CD14-positive monocyte (primary cell): Measurements from ENCODE around the gene SEMA5B. TPM values are rescaled to one million over a fixed set of nuclear protein-coding genes. Genes with fewer than 3 reads are reported as not detected.
A peak's percentile ranks its signal among the peaks of the same experiment; 100 is the strongest.

Experiments used
- DNase-seq, 3 donors: peaks; one replicate each; pipeline ENCODE4 v3.0.0-alpha.2; 2011 to 2022
- H2AFZ ChIP-seq: 2 replicates; pipeline ENCODE4 v1.6.0; 2012; ENCODE audit warnings: mild to moderate bottlenecking, low read depth, low read length, inconsistent platforms; ENCODE audit not compliant: insufficient read depth, poor library complexity, severe bottlenecking
- H3K27ac ChIP-seq, 2 donors: 1 replicate in 1 of 2; 2 replicates in 1 of 2; pipeline ENCODE4 v1.5.1; 2012 to 2013; ENCODE audit warnings: low read length in 2 of 2, control low read depth in 1 of 2, inconsistent platforms in 1 of 2, low read depth in 1 of 2, mild to moderate bottlenecking in 1 of 2
- H3K27me3 ChIP-seq, 2 donors: one replicate each; pipeline versions ENCODE4 v1.6.0 to v1.6.1; 2011 to 2013; ENCODE audit warnings: low read length in 2 of 2; ENCODE audit not compliant: control insufficient read depth in 2 of 2, insufficient read depth in 2 of 2
- H3K36me3 ChIP-seq, 2 donors: replicated peaks in 1 of 2; 1 replicate in 1 of 2; 2 replicates in 1 of 2; pipeline versions ENCODE4 v1.5.1 to v1.6.1; 2012 to 2013; ENCODE audit warnings: low read length in 2 of 2, control low read depth in 1 of 2, inconsistent platforms in 1 of 2, mild to moderate bottlenecking in 1 of 2; ENCODE audit not compliant: insufficient read depth in 2 of 2, control insufficient read depth in 1 of 2
- H3K4me1 ChIP-seq, 2 donors: 1 replicate in 1 of 2; 2 replicates in 1 of 2; pipeline versions ENCODE4 v1.5.1 to v1.6.1; 2012 to 2013; ENCODE audit warnings: low read length in 2 of 2, control low read depth in 1 of 2, inconsistent platforms in 1 of 2, mild to moderate bottlenecking in 1 of 2, moderate library complexity in 1 of 2; ENCODE audit not compliant: insufficient read depth in 2 of 2, control insufficient read depth in 1 of 2
- H3K4me2 ChIP-seq: replicated peaks from 2 replicates; pipeline ENCODE3; 2012; ENCODE audit warnings: low read length, moderate library complexity, mild to moderate bottlenecking; ENCODE audit not compliant: poor library complexity, severe bottlenecking; ENCODE audit errors: extremely low read depth
- H3K4me3 ChIP-seq, 3 experiments: fragments of 200-600 bp in 1 of 3; sonication (generic) in 1 of 3; replicated peaks in 1 of 3; 1 replicate in 2 of 3; 2 replicates in 1 of 3; pipeline ENCODE4 v1.5.1; 2011 to 2013; ENCODE audit warnings: low read length in 3 of 3, mild to moderate bottlenecking in 3 of 3, control low read depth in 2 of 3, low read depth in 2 of 3, inconsistent platforms in 1 of 3, moderate library complexity in 1 of 3
- H3K79me2 ChIP-seq: 2 replicates; pipeline ENCODE4 v1.6.0; 2012; ENCODE audit warnings: mild to moderate bottlenecking, control low read depth, inconsistent platforms, low read length, moderate library complexity; ENCODE audit not compliant: insufficient read depth
- H3K9ac ChIP-seq: 2 replicates; pipeline ENCODE4 v1.6.0; 2017; ENCODE audit warnings: low read length, mild to moderate bottlenecking; ENCODE audit not compliant: insufficient read depth, poor library complexity, severe bottlenecking
- H3K9me3 ChIP-seq, 2 donors: replicated peaks in 1 of 2; 1 replicate in 1 of 2; 2 replicates in 1 of 2; pipeline versions ENCODE4 v1.5.1 to v1.6.1; 2012 to 2013; ENCODE audit warnings: low read length in 2 of 2, control low read depth in 1 of 2; ENCODE audit not compliant: control insufficient read depth in 1 of 2, insufficient read depth in 1 of 2
- H4K20me1 ChIP-seq: 2 replicates; pipeline ENCODE4 v1.6.0; 2012; ENCODE audit warnings: mild to moderate bottlenecking, low read length, control low read depth, moderate library complexity; ENCODE audit not compliant: insufficient read depth
- H3K27ac Mint-ChIP-seq, 7 donors: one replicate each; pipeline ENCODE4 v1.8.0; 2020; ENCODE audit warnings: mild to moderate bottlenecking in 7 of 7, mixed read lengths in 7 of 7, moderate library complexity in 6 of 7, inconsistent platforms in 2 of 7
- H3K27me3 Mint-ChIP-seq, 3 donors: one replicate each; pipeline ENCODE4 v1.8.0; 2021 to 2022; ENCODE audit warnings: low read depth in 3 of 3, mild to moderate bottlenecking in 3 of 3, mixed read lengths in 3 of 3, moderate library complexity in 3 of 3, inconsistent platforms in 1 of 3
- H3K36me3 Mint-ChIP-seq, 2 donors: one replicate each; pipeline ENCODE4 v1.8.0; 2020; ENCODE audit warnings: mixed read lengths in 2 of 2, inconsistent platforms in 1 of 2, mild to moderate bottlenecking in 1 of 2
- H3K4me1 Mint-ChIP-seq: one replicate; pipeline ENCODE4 v1.8.0; 2020; ENCODE audit warnings: mild to moderate bottlenecking, mixed read lengths
- H3K4me3 Mint-ChIP-seq, 2 donors: one replicate each; pipeline ENCODE4 v1.8.0; 2020; ENCODE audit warnings: mild to moderate bottlenecking in 2 of 2, mixed read lengths in 2 of 2, moderate library complexity in 1 of 2
- H3K9me3 Mint-ChIP-seq, 7 donors: one replicate each; pipeline ENCODE4 v1.8.0; 2020 to 2022; ENCODE audit warnings: mixed read lengths in 7 of 7, mild to moderate bottlenecking in 6 of 7, moderate library complexity in 6 of 7, inconsistent platforms in 2 of 7
- CTCF ChIP-seq: fragments of 200-600 bp; IDR thresholded peaks from one replicate; pipeline ENCODE4 v1.8.0; 2022; ENCODE audit warnings: antibody characterized with exemption, mild to moderate bottlenecking
- WGBS: methylation state at CpG from one replicate; pipeline ENCODE4 v1.1.5; 2013; ENCODE audit warnings: missing lambda C conversion rate; ENCODE audit not compliant: insufficient coverage; 5-methylcytosine and 5-hydroxymethylcytosine counted together
- intact Hi-C, 2 donors: fragments of 100-400 bp; cut with micrococcal nuclease; formaldehyde crosslinking; loops; one replicate each; pipeline versions ENCODE4 v1.15.0 to v1.15.1; 2023
- polyA plus RNA-seq, 3 donors: library from polyadenylated mRNA; depleted of rRNA in 1 of 3; unstranded in 2 of 3; stranded (reverse) in 1 of 3; fragments of 300-500 nt in 2 of 3; fragments of >200 nt in 1 of 3; fragmentation: Illumina TruSeq in 2 of 3; gene quantifications; 1 replicate in 2 of 3; 2 replicates in 1 of 3; pipeline ENCODE4 v1.2.3, GENCODE V29; 2012 to 2021

SEMA5B gene
- polyA plus RNA-seq, 3 donors: not detected

- WGBS: 54% methylated on average over 5 of the region's 6 CpGs
- intact Hi-C loops: no loop called here
- Mint-ChIP-seq H3K4me3 (peak overlapping the region in 1 of 2 donors; percentile 5), H3K27ac (no peak overlapping the region), H3K9me3 (no peaks in the 10 kb centered on the region), H3K36me3 (no peaks in the 10 kb centered on the region), H3K4me1 (peaks cover 7% of the 10 kb centered on the region), H3K27me3 (peaks cover 25 to 52% (median 37%) of the 10 kb centered on the region in 3 donors)
- Histone ChIP-seq H3K9me3 (no peaks in the 10 kb centered on the region), H3K4me1 (no peaks in the 10 kb centered on the region), H3K27me3 (peaks cover 0 to 26% of the 10 kb centered on the region in 2 donors), H3K27ac (no peak overlapping the region), H3K4me2 (no peak overlapping the region), H3K36me3 (no peaks in the 10 kb centered on the region), H2AFZ (no peak overlapping the region), H3K79me2 (no peaks in the 10 kb centered on the region), H3K9ac (no peak overlapping the region), H4K20me1 (no peaks in the 10 kb centered on the region), H3K4me3 (no peak overlapping the region)
- no peak for DNase-seq
- no peak for TF ChIP-seq CTCF
Observed at GRCh38 chr3:122992133-122992532, 35.4 kb downstream of the SEMA5B start.

GRCh38 chr3:122991236-122991985 lies 36.2 kb downstream of the SEMA5B start:
- Histone ChIP-seq H3K27ac (no peak overlapping the region), H3K36me3 (no peaks in the 10 kb centered on the region), H3K4me3 (no peak overlapping the region), H2AFZ (no peak overlapping the region), H3K79me2 (no peaks in the 10 kb centered on the region), H4K20me1 (no peaks in the 10 kb centered on the region), H3K9me3 (no peaks in the 10 kb centered on the region), H3K4me1 (no peaks in the 10 kb centered on the region), H3K9ac (no peak overlapping the region), H3K27me3 (peaks cover 0 to 29% of the 10 kb centered on the region in 2 donors), H3K4me2 (no peak overlapping the region)
- Mint-ChIP-seq H3K4me3 (no peak overlapping the region), H3K9me3 (no peaks in the 10 kb centered on the region), H3K27ac (no peak overlapping the region), H3K27me3 (peaks cover 25 to 57% (median 35%) of the 10 kb centered on the region in 3 donors), H3K4me1 (peaks cover 7% of the 10 kb centered on the region), H3K36me3 (no peaks in the 10 kb centered on the region)
- WGBS: 82% methylated on average over 5 of the region's 8 CpGs
- no peak for DNase-seq
- TF ChIP-seq CTCF: no peak
- intact Hi-C loops: no loop called here
